Dedifferentiated amniotic fluid mesenchymal stem cell (primary cell): ENCODE measurements around the gene ZNF830.
A peak's percentile ranks its signal among the peaks of the same experiment; 100 is the strongest.
"Not testable (repeated sequence)": the region's sequence is repeated elsewhere in the genome, so short reads cannot be mapped to it uniquely, and the experiment has no call there.

ENCODE experiments used
- DNase-seq: peaks from one replicate; pipeline ENCODE4 v3.0.0-alpha.2; 2016; ENCODE audit errors: extremely low spot score

Gene ZNF830

GRCh38 chr17:34990921-34991365 lies 29.6 kb downstream of the ZNF830 start:
- no peak for DNase-seq

- DNase-seq = no peak
Measured at GRCh38 chr17:34991606-34992005, 30.3 kb downstream of the ZNF830 start.

- no peak for DNase-seq
Measured at GRCh38 chr17:34993031-34993430, 31.7 kb downstream of the ZNF830 start.

DNA sequence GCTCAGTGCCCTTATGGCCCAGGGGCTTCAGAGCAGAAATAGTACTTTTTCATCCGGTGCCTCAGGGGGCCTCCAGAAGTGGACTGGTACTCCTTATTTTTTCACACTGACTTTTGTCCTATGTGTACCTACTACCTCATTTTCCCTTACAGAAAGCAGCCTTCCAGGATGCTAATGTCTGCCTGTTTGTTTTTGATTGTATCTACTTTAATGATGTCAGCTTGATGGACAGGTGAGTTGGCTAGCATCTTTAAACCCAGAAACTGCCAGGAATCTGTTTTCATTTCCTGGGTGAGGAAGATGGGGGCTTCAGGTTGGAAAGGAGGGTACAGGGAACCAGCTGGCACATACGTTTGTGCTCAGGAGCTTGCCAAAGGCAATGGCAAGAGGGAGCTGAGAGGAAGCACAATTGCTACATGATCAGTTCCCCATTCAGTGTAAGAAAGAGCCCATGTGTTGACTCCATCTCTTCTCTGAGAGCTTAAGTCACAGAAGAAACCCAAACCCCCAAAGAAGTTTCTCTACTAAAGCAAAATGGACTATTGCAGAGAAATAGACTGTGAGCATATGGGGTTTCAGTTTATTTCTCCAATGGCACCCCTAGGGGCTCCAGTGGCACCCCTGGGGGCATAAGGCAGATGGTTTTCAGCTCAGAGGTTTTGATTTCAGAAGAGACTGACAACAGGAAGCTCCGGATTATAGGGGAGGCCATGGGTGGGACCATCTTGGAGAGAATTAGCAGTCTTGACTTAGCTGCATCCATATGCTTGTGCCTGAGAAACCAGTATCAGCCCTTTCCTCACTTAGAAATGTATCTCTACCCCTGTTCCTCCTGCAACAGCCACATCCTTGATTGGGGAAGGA lies 35.3 kb downstream of the ZNF830 start:
- DNase-seq = no peak

GRCh38 chr17:34997355-34997862 lies 36.1 kb downstream of the ZNF830 start:
- DNase-seq = peak; percentile 90

DNA sequence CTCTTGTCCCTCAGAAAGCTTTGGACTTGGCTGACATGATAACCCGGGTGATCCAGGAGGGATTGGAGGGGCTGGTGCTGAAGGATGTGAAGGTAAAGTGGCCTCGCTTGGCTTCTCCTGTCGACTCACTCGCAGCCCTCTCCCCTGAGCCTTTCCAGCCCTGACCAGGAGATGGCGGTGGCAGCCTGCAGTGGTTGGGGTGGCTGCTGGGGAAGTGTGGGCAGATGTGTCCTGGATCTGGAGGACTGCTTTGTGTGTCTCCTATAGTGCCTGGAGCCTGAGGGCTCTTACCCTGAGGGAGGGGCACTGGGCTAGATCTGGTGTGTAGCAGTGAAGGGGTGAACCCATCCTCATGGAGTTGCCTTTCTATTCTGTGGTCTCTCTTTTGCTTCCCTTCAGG lies 36.9 kb downstream of the ZNF830 start:
- DNase-seq = no peak

DNA sequence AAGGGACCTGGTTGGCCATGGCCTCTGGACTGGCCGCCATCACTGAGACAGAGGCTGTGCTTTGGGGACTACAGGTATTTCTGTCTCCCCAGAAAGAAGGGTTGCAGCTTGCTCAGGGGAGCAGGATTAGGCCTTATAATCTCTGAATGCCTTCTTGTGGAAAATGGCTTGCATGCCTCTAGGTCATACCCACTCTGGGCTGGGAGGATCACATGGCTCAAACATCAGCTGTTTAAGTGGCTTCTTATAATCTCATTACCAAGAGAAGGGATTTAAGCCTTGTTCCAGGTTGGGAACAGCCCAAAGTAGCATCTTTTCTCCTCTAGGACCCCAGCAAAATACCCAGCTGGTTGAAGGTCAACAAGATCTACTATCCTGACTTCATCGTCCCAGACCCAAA lies 38.1 kb downstream of the ZNF830 start:
- no peak for DNase-seq

DNA sequence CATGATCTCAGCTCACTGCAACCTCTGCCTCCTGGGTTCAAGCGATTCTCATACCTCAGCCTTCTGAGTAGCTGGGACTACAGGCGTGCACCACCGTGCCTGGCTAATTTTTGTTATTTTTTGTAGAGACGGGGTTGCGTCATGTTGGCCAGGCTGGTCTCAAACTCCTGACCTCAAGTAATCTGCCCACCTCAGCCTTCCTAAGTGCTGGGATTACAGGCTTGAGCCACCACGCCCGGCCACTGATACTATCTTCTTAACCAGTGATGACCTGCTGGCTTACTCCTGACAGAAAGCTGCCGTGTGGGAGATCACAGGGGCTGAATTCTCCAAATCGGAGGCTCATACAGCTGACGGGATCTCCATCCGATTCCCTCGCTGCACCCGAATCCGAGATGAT lies 39.6 kb downstream of the ZNF830 start:
- DNase-seq = not testable (repeated sequence)

DNA sequence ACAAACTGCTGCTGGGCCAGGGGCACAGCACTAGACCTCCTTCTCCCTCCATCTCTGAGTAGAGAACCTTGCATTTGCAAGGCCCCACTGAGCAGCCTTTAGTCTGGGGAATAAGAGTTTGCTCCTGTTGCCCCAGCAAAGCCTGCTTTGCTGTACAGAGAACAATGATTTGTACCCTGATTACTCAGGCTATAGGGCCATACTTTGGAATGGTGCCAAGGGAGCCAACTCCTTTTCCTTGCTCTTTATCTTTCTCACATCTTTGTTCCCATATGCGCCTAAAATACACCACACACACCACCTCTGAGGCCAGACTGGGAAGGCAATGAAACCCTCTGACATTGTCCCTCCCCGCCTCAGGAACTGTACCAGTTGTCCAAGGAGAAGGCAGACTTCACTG lies 40.2 kb downstream of the ZNF830 start:
- DNase-seq = no peak

DNA sequence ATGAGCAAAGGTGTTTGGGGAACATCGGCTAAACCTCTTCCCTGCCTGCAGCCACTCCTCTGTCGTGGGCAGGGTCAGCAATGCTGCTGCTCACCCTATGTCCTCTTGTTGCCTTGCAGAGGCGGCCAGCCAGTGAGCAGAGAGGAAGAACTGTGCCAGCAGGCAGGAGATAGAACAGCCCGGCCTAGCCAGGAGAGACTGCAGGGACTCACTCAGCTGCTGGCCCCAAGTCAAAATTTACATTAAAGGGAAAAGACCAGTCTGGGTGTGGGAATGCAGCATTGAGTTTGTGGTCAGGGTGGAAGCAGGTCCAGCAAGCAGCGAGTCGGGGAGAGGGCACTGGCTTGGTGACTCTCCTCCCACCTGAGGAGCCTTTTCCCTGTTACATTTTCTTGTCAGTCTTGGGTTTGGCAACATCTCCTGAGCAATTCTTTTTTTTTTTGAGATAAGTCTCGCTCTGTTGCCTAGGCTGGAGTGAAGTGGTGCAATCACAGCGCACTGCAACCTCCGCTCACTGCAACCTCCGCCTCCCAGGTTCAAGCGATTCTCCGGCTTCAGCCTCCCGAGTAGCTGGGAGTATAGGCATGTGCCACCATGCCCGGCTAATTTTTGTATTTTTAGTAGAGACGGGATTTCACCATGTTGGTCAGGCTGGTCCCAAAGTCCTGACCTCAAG lies 41.7 kb downstream of the ZNF830 start:
- no peak for DNase-seq

DNA sequence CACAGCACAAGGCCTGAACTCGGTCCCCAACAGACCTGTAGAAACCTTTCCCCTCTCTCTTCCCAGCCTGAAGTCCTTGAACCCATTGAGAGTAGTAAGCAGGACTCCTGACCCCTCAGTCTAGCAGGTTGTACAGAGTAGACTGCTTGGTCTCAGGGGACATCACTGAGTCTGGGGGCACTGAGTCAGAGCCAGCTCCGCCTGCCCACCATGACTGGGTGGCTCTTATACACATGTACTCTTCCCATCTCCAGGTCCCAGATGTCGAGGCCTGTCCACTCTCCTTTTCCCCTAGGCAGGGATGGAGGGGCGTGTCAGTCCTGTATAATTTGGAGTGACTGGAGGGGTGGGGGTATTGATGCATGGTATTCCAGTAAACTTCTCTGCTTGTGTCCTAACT lies 42.4 kb downstream of the ZNF830 start:
- DNase-seq = no peak

DNA sequence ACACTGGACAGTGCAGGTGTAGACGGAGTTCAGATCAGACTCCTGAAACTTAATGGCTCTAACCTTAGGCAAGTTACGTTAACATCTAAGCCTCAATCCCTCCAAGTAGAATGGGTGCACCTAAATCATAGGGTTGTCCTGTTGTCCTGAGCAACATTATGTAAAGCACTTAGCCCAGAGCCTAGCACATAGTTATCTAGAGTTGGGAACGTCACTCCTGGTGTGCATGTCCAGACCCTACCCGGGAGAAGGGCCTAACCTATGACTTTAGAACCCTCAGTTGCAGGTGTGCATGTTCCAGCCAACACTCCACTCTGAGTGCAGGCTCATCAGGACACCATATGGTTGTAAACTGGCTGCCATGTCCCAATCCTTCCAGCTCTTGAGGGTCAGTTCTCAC lies 45.0 kb downstream of the ZNF830 start:
- no peak for DNase-seq

- DNase-seq = no peak
Measured at GRCh38 chr17:35006961-35007360, 45.6 kb downstream of the ZNF830 start.

DNA sequence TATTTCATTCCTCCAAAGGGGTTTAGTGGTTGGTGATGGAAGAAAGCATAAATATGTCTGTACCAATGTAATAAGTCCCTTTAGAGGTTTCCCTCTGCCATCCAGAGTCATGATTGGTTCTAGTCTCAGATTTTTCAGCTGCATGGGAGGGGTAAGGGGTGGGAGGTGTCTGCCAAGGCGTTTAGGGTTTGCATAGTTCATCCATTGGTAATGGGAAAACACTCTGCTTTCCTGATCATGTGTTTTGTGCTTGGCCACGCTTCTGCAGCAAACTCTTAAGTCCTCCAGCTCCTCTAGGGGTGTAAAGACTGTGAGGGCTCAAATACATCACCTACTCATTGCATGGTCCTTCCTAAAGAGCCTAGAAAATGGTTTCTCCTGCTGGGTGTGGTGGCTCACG lies 48.8 kb downstream of the ZNF830 start:
- no peak for DNase-seq

- no peak for DNase-seq
Measured at GRCh38 chr17:35011671-35012216, 50.4 kb downstream of the ZNF830 start.
